Fibroblast of skin of left quadriceps (primary cell): ENCODE measurements around the gene ZCCHC7.
"Not testable (repeated sequence)": the region's sequence is repeated elsewhere in the genome, so short reads cannot be mapped to it uniquely, and the experiment has no call there.

Experiments
- DNase-seq, 2 experiments: peaks; one replicate each; pipeline ENCODE4 v3.0.0-alpha.2; 2013; ENCODE audit warnings: low read depth in 2 of 2

The ZCCHC7 gene

DNA sequence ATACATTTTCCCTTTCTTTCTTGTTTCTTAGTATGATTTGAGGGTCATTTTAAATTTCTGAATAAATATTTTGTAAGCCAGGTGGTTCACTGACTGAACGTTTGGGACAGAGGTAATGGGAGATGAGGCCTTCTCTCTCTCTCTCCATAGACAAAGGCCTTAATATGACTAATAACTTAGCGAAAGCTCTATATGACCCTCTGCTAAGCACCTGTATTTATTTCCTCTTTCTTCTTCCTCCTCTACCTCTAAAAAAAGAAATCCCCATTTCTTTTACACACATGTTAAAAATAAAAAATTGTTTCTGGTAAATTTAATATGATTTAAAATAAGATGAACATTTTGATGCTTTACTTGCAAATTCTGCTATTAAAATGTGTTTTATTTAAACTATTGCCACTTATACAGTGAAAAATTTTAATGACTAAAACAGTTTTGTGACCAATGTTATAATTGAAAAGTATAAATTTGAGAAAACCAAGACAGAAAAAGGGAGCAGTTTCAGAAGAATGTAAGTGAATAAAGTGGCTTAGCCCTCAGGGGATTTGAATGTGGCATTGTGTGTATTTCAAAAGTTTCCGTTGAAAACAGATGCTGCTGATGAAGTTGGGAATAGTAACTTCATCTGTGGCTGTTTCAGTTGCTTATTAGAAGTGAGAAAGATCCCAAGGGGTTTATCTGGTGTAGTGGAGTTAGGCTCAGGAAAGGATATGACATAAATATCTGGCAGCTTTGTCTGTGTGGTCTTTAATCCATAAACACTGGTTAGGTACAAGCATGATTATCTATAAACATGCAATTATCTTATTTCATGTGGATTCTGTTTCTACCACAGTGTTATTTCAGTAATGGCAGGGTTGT lies 173.5 kb downstream of the ZCCHC7 start:
- peak; percentile 27 to 29 for DNase-seq

GRCh38 chr9:37295178-37295577 lies 174.8 kb downstream of the ZCCHC7 start:
- DNase-seq, result no peak

- DNase-seq, result no peak
Measured at GRCh38 chr9:37295796-37296195, 175.4 kb downstream of the ZCCHC7 start.

DNA sequence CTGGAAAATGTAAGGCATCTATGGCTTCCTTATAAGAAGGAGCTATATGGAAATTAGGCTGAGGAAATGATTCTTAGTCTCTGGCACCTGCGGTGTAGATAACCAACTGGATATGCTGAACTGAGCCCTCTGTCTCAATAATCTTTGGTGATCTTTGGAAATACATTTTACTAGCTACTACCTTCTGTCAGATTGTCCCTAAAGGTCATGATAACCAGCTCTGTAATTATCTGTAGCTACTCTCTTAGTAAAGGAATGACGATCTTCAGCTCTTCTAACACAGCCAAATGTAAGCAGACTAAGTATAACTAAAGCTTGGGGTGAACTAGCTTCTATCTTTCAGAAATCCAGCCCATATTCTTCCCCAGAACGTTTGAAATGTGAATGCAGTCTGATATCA lies 177.2 kb downstream of the ZCCHC7 start:
- DNase-seq, result no peak

GRCh38 chr9:37300620-37301019 lies 180.2 kb downstream of the ZCCHC7 start:
- DNase-seq, result no peak

DNA sequence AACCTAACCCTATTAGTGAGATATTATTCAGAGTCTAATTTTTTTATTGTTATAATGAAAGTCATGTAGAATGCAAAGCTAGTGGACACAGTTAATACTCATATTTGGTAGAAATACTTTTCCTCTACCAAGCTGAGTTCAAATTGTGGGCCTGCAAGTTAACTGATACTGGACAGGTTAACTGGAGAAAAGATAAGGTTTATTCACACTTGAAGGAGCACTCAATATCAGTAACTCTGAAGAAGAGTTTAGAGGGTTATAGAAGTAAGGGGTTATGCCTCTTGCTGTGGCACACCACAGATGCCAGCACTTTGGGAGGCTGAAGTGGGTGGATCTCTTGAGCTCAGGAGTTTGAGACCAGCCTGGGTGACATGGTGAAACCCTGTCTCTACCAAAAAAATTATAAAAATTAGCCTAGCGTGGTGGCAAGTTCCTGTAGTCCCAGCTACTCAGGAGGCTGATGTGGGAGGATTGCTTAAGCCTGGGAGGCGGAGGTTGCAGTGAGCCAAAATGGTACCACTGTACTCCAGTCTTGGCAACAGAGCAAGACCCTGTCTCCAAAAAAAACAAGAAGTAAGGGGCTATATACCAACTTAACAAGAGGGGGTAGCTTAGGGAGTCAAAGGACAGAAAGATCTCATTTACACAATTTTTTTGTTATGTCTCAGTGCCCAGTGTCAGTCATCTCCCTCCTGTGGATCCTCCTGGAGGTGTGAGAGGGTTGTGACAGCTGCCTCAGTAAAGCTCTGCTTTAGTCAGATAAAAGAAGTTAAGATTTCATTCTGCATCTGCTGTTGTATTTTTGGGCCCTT lies 180.9 kb downstream of the ZCCHC7 start:
- DNase-seq, result no peak

DNA sequence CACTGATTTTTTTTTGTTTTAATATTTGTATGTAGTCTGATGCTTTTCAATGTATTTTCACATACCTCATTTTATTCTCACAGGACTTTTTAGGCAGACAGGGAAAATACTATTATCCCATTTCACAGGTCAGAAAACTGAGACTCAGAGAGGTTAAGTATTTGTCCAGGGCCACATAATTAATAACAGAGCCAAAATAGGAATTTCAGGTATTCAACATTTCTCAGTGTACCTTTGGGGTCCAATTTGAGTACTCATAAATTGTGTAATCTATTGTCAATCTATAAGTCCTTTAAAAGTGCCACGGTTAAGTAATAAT lies 181.4 kb downstream of the ZCCHC7 start:
- no peak for DNase-seq

- DNase-seq, result no peak
Measured at GRCh38 chr9:37302277-37302676, 181.9 kb downstream of the ZCCHC7 start.

GRCh38 chr9:37303272-37303671 lies 182.9 kb downstream of the ZCCHC7 start:
- DNase-seq, result not testable (repeated sequence)

DNA sequence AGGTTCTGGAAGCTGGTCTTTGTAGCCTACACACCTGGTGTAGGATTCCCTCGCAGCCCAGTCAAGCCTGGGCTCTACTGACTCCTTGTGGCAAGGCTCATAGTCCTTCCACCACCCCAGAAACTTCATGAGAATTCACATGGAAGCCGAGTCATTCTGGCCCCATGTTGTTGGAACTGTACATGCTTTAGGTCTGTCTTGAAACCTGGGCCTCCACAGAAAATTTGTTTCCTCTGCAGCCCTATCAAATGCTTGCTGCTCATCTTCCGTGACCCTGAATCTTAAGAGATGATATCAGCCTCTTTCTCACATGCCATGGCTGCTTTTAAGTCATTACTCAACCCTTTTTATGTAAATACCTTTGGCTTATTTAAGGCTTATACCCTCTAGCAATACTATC lies 188.8 kb downstream of the ZCCHC7 start:
- DNase-seq, result no peak

- peak in 1 of 2 experiments; percentile 16 for DNase-seq
Measured at GRCh38 chr9:37311938-37312708, 191.7 kb downstream of the ZCCHC7 start.

DNA sequence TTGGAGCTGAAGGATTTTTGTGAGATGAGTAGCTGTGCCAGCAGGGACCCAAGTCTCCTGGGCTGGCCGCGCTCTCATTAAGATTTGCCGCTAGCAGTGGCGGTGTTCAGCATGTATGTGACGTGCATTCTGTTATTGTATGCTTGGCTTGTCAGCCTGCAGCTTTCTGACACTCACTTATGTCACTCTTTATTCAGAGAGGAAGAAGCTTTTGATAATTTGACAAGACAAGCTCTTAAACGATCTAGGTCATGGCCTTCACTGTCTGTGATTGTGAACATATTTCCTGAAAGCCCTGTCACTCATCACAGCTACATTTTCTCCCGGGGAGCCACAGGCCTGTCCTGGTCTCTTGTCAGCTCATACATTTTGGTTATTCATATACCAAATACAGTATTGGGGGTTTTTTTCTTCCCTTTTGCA lies 203.9 kb downstream of the ZCCHC7 start:
- DNase-seq, result no peak

GRCh38 chr9:37324691-37325490 lies 204.5 kb downstream of the ZCCHC7 start:
- no peak for DNase-seq

DNA sequence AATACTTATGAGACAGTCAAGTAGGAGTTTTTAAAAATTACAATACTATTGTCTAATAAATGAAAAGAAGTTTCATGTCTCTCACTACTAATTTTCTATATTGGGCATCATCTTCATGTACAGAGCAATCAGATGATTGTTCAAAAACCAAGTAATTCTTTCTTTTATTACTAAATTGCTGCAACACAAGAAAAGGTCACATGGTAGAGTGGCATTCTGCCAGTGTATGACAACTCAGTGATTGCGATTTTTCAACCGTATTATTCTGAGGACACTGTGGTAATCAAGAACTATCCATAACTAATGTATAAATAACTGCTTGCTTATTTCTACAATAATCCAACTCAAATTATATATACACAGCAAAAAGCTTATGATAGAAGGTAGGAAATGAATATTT lies 205.4 kb downstream of the ZCCHC7 start:
- no peak for DNase-seq

DNA sequence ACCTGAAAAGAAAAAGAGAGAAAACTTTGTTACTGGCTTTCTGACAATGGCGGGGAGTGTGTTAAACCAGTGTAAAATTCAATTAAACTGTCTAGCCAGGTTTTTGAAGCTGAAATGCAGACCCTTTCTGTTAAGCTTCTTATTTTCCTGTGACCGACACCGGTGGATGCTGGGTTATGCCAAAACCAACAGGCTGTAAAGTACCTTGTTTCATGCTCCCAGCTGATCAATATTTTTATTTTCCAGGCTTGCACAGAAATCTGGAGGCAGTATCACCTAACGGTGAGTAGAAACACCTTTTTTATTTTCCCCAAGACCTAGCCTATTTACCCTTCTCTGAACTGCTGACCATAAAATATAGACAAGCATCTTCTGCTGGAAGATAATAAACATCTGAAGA lies 207.2 kb downstream of the ZCCHC7 start:
- no peak for DNase-seq

GRCh38 chr9:37328556-37329227 lies 208.3 kb downstream of the ZCCHC7 start:
- no peak for DNase-seq

DNA sequence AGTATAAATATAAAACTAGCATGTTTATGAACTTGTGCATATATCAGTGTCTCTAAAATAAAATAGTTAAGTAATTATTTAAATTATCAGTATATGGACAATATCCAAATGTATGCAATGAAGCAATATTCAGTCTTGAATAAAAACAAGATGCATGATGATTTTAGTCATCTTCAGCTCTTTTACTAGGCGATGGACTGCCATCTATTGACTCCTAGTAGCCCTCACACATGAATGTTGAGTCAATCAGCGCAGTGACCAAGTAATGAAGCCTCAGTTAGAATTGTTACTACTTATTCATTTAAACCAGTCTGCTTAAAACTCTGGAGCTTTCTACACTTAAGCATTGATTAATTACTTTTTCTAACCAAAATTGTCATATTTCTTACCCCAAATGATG lies 209.2 kb downstream of the ZCCHC7 start:
- peak; percentile 11 to 14 for DNase-seq

DNA sequence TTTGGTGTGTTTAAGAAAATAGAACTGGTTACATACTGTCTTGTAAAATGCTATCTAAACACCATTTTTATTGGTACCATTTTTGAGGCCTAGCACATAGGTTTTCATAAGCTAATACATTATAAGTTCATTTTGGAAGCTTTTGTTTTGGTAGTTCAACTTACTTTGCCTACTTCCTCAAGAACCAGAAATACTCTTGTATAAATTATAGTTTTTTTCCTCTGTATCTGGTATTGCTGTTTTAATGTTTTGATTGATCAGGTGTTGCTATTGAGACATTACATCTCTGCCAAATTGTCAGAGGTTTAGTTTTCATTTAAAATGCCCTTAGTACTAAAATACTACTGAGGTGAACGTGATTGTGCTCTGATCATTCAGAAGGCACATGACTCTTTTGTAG lies 211.5 kb downstream of the ZCCHC7 start:
- DNase-seq, result no peak

GRCh38 chr9:37332578-37332977 lies 212.2 kb downstream of the ZCCHC7 start:
- no peak for DNase-seq

- DNase-seq, result no peak
Measured at GRCh38 chr9:37333288-37333687, 212.9 kb downstream of the ZCCHC7 start.

- DNase-seq, result no peak
Measured at GRCh38 chr9:37335238-37335637, 214.9 kb downstream of the ZCCHC7 start.
